AG04450 (cell line): ENCODE data around the gene SLC26A8. TPM values are rescaled to one million over a fixed set of nuclear protein-coding genes. Genes with fewer than 3 reads are reported as not detected.

Experiments used
- CTCF ChIA-PET: fragments of 300-600, 350-600 bp; formaldehyde crosslinking; extraction: SDS; loops from one replicate; lab custom pipeline; 2022; ENCODE audit warnings: antibody characterized with exemption, inconsistent platforms; lab: Charles Lee
- POLR2A ChIA-PET: fragments of 350-600 bp; formaldehyde crosslinking; extraction: SDS; loops from one replicate; lab custom pipeline; 2021; ENCODE audit warnings: antibody characterized with exemption, inconsistent platforms; lab: Yijun Ruan, JAX
- DNase-seq: peaks from one replicate; pipeline ENCODE4 v3.0.0-alpha.2; 2011; ENCODE audit warnings: low read depth, low spot score
- H3K27ac ChIP-seq: one replicate; pipeline ENCODE4 v1.5.1; 2012; ENCODE audit warnings: low read depth, low read length, control low read depth
- H3K27me3 ChIP-seq: one replicate; pipeline ENCODE4 v1.6.0; 2012; ENCODE audit warnings: low read length; ENCODE audit not compliant: control insufficient read depth, insufficient read depth
- H3K4me3 ChIP-seq: 2 replicates; pipeline ENCODE4 v1.5.1; 2011; ENCODE audit warnings: mild to moderate bottlenecking, low read depth, low read length, control low read depth
- H3K9me3 ChIP-seq: 2 replicates; pipeline ENCODE4 v1.5.1; 2012; ENCODE audit warnings: low read length; ENCODE audit not compliant: control insufficient read depth, insufficient read depth
- polyA plus RNA-seq: library from polyadenylated mRNA; depleted of rRNA; stranded (reverse); fragments of >200 nt; gene quantifications from 2 replicates; pipeline ENCODE4 v1.2.3, GENCODE V29; 2011
- TF ChIP-seq, protein P1 (sequence below): IDR thresholded peaks from 2 replicates; pipeline ENCODE4 v1.5.1; 2011; ENCODE audit warnings: low read depth, low read length, control low read depth, inconsistent platforms

Gene SLC26A8
- polyA plus RNA-seq, 1 experiment: not detected

- no peak for DNase-seq
- CTCF ChIA-PET: interaction anchor here (0.8 kb wide), 1 partner anchor 438 kb away, joined by 5 read pairs; no protein-coding TSS in a partner anchor
- TF ChIP-seq, protein P1, sequence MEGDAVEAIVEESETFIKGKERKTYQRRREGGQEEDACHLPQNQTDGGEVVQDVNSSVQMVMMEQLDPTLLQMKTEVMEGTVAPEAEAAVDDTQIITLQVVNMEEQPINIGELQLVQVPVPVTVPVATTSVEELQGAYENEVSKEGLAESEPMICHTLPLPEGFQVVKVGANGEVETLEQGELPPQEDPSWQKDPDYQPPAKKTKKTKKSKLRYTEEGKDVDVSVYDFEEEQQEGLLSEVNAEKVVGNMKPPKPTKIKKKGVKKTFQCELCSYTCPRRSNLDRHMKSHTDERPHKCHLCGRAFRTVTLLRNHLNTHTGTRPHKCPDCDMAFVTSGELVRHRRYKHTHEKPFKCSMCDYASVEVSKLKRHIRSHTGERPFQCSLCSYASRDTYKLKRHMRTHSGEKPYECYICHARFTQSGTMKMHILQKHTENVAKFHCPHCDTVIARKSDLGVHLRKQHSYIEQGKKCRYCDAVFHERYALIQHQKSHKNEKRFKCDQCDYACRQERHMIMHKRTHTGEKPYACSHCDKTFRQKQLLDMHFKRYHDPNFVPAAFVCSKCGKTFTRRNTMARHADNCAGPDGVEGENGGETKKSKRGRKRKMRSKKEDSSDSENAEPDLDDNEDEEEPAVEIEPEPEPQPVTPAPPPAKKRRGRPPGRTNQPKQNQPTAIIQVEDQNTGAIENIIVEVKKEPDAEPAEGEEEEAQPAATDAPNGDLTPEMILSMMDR: no peak
- no peak overlapping the region for H3K27ac ChIP-seq
- POLR2A ChIA-PET: no interaction called here
- no peaks in the 10 kb centered on the region for H3K9me3 ChIP-seq
- no peak overlapping the region for H3K4me3 ChIP-seq
- peaks cover 18% of the 10 kb centered on the region for H3K27me3 ChIP-seq
Observed at GRCh38 chr6:35960187-35960586, 64.3 kb downstream of the SLC26A8 start.

GRCh38 chr6:35955970-35956369 is 68.5 kb downstream of the SLC26A8 start:
- POLR2A ChIA-PET: no interaction called here
- no peaks in the 10 kb centered on the region for H3K9me3 ChIP-seq
- no peak for DNase-seq
- peaks cover 11% of the 10 kb centered on the region for H3K27me3 ChIP-seq
- TF ChIP-seq, protein P1: 0 out of 2 replicates have a peak, but pooled peaks have one; percentile 7
- no peak overlapping the region for H3K27ac ChIP-seq
- CTCF ChIA-PET: interaction anchor here (0.6 to 1.2 kb wide), 3 partner anchors 17 to 318 kb away, joined by 3 to 9 read pairs (median 3); no protein-coding TSS in a partner anchor
- no peak overlapping the region for H3K4me3 ChIP-seq

DNA sequence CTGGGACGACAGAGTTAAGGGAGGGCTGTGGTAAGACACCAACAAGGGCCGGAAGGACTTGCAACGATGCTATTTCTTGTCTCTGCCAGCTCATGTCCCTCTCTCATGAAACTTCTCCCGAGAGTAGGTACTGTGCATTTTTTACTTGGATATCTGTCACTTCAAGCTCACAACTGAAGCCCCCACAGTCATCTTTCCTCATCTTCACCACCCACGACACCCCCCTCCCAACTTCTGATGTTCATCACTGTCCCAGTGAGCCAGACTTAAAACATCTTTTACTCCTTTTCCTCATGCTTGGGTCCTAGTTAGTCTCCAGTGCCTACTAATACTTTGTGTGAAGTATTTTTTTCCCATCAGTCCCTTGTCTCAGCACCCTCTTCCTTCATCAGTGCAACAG is 68.9 kb downstream of the SLC26A8 start:
- POLR2A ChIA-PET: no interaction called here
- TF ChIP-seq, protein P1: no peak
- CTCF ChIA-PET: interaction anchor here (0.6 to 1.2 kb wide), 3 partner anchors 17 to 30 kb away, joined by 3 to 9 read pairs (median 5); no protein-coding TSS in a partner anchor

DNA sequence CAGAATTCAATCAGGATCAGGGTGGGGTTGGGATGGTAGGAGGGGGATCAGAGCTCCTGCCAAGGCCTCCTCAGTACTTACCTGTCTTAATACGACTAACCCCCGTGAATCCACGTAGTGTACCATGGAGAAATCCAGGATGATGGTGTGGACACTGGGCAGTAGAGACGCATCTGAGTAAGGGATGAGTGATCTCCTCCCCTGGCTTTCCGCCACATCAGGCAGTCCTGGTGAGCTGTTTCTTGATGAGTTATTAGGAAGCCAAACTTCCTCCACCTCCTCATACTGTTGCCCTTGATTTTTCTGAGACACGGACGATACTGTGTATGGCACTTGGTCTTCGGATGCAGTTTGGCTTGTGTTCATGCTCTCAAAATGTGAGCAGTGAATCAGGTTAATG is 69.4 kb downstream of the SLC26A8 start:
- TF ChIP-seq, protein P1: no peak
- ChIA-PET POLR2A (no interaction called here), CTCF (interaction anchor here (0.6 kb wide), 1 partner anchor 22 kb away, joined by 5 read pairs; no protein-coding TSS in a partner anchor)
- Histone ChIP-seq H3K4me3 (no peak overlapping the region), H3K27me3 (peaks cover 7% of the 10 kb centered on the region), H3K27ac (no peak overlapping the region), H3K9me3 (no peaks in the 10 kb centered on the region)
- no peak for DNase-seq

More for the DNA sequence above, 68.9 kb downstream of the SLC26A8 start:
- Histone ChIP-seq H3K27me3 (peaks cover 7% of the 10 kb centered on the region), H3K27ac (no peak overlapping the region), H3K4me3 (no peak overlapping the region), H3K9me3 (no peaks in the 10 kb centered on the region)
- no peak for DNase-seq

DNA sequence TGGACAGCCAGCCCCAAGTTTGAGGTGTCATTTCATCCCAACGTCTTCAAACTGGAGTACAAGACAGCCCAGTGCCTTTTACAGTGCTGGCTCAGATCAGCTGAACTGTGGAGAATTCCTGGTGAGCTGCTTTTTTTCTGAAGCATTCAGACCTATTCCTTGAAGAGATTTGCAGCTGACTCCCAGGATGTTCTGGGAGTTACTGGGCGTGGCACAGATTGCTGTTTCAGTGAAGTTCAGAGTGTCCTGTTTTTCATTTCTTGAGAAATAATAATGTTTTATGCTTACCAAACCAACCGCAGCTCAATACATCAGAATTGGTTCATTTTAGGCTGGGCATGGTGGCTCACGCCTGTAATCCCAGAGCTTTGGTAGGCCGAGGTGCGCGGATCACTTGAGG is 70.1 kb downstream of the SLC26A8 start:
- peaks cover 7% of the 10 kb centered on the region for H3K27me3 ChIP-seq
- H3K27ac ChIP-seq: no peak overlapping the region
- H3K4me3 ChIP-seq: no peak overlapping the region
- CTCF ChIA-PET: no interaction called here
- no peak for DNase-seq
- POLR2A ChIA-PET: interaction anchor here (0.6 kb wide), 1 partner anchor 388 kb away, joined by 3 read pairs; no protein-coding TSS in a partner anchor
- TF ChIP-seq, protein P1: no peak
- no peaks in the 10 kb centered on the region for H3K9me3 ChIP-seq
